ENCODE measurements around the gene TNK1. TPM values are rescaled to one million over a fixed set of nuclear protein-coding genes. Genes with fewer than 3 reads are reported as not detected.

The TNK1 gene
- polyA plus RNA-seq, 3 donors: not detected

DNA sequence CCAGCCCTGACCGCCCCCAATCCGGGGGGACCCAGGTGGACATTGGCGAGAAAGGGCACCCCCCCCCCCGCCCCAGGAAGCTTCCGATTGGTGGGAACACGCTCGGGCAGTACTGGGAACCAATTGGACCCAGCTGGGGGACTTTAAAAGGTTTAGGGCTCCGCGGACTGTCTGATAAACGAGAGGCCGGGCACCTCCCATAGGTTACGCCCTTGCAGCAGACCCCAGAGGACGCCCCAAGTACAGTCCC lies 22.8 kb downstream of the TNK1 start:
- Histone ChIP-seq H3K4me3 (replicated peaks in 1 of 3; ENCODE audit: low read depth in 2 of 3, low read length in 3 of 3) (peak overlapping the region; percentile 57 to 86 (median 62)), H2AFZ (ENCODE audit: insufficient read depth, low read depth, low read length, poor library complexity, severe bottlenecking) (peak overlapping the region; percentile 90), H3K27me3 (ENCODE audit: control insufficient read depth in 2 of 2, insufficient read depth in 2 of 2, low read length in 2 of 2) (peaks cover 4 to 28% of the 10 kb centered on the region in 2 donors), H4K20me1 (ENCODE audit: insufficient read depth, low read length) (no peaks in the 10 kb centered on the region), H3K9me3 (replicated peaks in 1 of 2; ENCODE audit: control insufficient read depth in 1 of 2, insufficient read depth in 1 of 2, low read length in 2 of 2) (no peaks in the 10 kb centered on the region), H3K4me1 (ENCODE audit: control insufficient read depth in 1 of 2, insufficient read depth in 2 of 2, low read length in 2 of 2) (peaks cover 13 to 24% of the 10 kb centered on the region in 2 donors), H3K4me2 (replicated peaks; ENCODE audit: extremely low read depth, low read length, poor library complexity, severe bottlenecking) (peak overlapping the region; percentile 92), H3K79me2 (ENCODE audit: insufficient read depth, low read length) (peaks cover 3% of the 10 kb centered on the region), H3K36me3 (replicated peaks in 1 of 2; ENCODE audit: control insufficient read depth in 1 of 2, insufficient read depth in 2 of 2, low read length in 2 of 2) (no peaks in the 10 kb centered on the region), H3K27ac (ENCODE audit: low read depth in 1 of 2, low read length in 2 of 2) (peak overlapping the region; percentile 59 to 70), H3K9ac (ENCODE audit: insufficient read depth, low read length, poor library complexity, severe bottlenecking) (peak overlapping the region; percentile 62)
- DNase-seq: no peak
- TF ChIP-seq, protein P1, sequence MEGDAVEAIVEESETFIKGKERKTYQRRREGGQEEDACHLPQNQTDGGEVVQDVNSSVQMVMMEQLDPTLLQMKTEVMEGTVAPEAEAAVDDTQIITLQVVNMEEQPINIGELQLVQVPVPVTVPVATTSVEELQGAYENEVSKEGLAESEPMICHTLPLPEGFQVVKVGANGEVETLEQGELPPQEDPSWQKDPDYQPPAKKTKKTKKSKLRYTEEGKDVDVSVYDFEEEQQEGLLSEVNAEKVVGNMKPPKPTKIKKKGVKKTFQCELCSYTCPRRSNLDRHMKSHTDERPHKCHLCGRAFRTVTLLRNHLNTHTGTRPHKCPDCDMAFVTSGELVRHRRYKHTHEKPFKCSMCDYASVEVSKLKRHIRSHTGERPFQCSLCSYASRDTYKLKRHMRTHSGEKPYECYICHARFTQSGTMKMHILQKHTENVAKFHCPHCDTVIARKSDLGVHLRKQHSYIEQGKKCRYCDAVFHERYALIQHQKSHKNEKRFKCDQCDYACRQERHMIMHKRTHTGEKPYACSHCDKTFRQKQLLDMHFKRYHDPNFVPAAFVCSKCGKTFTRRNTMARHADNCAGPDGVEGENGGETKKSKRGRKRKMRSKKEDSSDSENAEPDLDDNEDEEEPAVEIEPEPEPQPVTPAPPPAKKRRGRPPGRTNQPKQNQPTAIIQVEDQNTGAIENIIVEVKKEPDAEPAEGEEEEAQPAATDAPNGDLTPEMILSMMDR (IDR thresholded peaks at IDR 0.05): no peak
- 0% methylated on average over 8 of the region's 13 CpGs for WGBS (ENCODE audit: insufficient coverage)
- peaks cover 0 to 11% (median 0%) of the 10 kb centered on the region in 7 donors for H3K9me3 Mint-ChIP-seq
- H3K4me3 Mint-ChIP-seq: peak overlapping the region; percentile 86 to 89
- H3K27me3 Mint-ChIP-seq (ENCODE audit: low read depth in 3 of 3): peaks cover 29 to 36% (median 29%) of the 10 kb centered on the region in 3 donors
- H3K4me1 Mint-ChIP-seq: peaks cover 21% of the 10 kb centered on the region
- peaks cover 5% of the 10 kb centered on the region in 2 donors for H3K36me3 Mint-ChIP-seq
- H3K27ac Mint-ChIP-seq: peak overlapping the region; percentile 67 to 98 (median 92)
- intact Hi-C loops (cut with micrococcal nuclease): loop anchor here in 1 of 2 donors (2.0 to 10.0 kb wide), 4 partner anchors 75 to 189 kb away; partner anchors contain the start of genes ACADVL, CTDNEP1, DLG4 and ELP5

GRCh38 chr17:7403977-7404736 lies 23.3 kb downstream of the TNK1 start, which contains the start of gene TMEM256:
TMEM256 (minus strand) TSS chr17:7404097; CDS start chr17:7404084, 13 bp downstream.
- Mint-ChIP-seq H3K36me3 (peaks cover 5% of the 10 kb centered on the region in 2 donors), H3K27me3 (ENCODE audit: low read depth in 3 of 3) (peaks cover 33 to 41% (median 34%) of the 10 kb centered on the region in 3 donors), H3K4me3 (peak within 1 kb of the TSS; percentile 86 to 95), H3K4me1 (peaks cover 21% of the 10 kb centered on the region), H3K27ac (peak within 1 kb of the TSS; percentile 88 to 99 (median 97)), H3K9me3 (peaks cover 0 to 8% (median 1%) of the 10 kb centered on the region in 7 donors)
- peak within 1 kb of the TSS; percentile 92 for H3K4me2 ChIP-seq (replicated peaks; ENCODE audit: extremely low read depth, low read length, poor library complexity, severe bottlenecking)
- peak within 1 kb of the TSS; percentile 90 for H2AFZ ChIP-seq (ENCODE audit: insufficient read depth, low read depth, low read length, poor library complexity, severe bottlenecking)
- intact Hi-C loops (cut with micrococcal nuclease): loop anchor here in 1 of 2 donors (1.0 to 10.0 kb wide), 5 partner anchors 32 to 189 kb away; partner anchors contain the start of genes ACADVL, CTDNEP1, DLG4 and ELP5
- TF ChIP-seq, protein P1 (IDR thresholded peaks at IDR 0.05): no peak
- H3K9ac ChIP-seq (ENCODE audit: insufficient read depth, low read length, poor library complexity, severe bottlenecking): peak within 1 kb of the TSS; percentile 62
- peak within 1 kb of the TSS; percentile 59 to 70 for H3K27ac ChIP-seq (ENCODE audit: low read depth in 1 of 2, low read length in 2 of 2)
- H3K9me3 ChIP-seq (replicated peaks in 1 of 2; ENCODE audit: control insufficient read depth in 1 of 2, insufficient read depth in 1 of 2, low read length in 2 of 2): no peaks in the 10 kb centered on the region
- H3K27me3 ChIP-seq (ENCODE audit: control insufficient read depth in 2 of 2, insufficient read depth in 2 of 2, low read length in 2 of 2): peaks cover 4 to 33% of the 10 kb centered on the region in 2 donors
- WGBS (ENCODE audit: insufficient coverage): under 1% methylated on average over 26 of the region's 49 CpGs
- peak within 1 kb of the TSS; percentile 57 to 86 (median 62) for H3K4me3 ChIP-seq (replicated peaks in 1 of 3; ENCODE audit: low read depth in 2 of 3, low read length in 3 of 3)
- H3K4me1 ChIP-seq (ENCODE audit: control insufficient read depth in 1 of 2, insufficient read depth in 2 of 2, low read length in 2 of 2): peaks cover 13 to 24% of the 10 kb centered on the region in 2 donors
- peaks cover 3% of the 10 kb centered on the region for H3K79me2 ChIP-seq (ENCODE audit: insufficient read depth, low read length)
- no peaks in the 10 kb centered on the region for H3K36me3 ChIP-seq (replicated peaks in 1 of 2; ENCODE audit: control insufficient read depth in 1 of 2, insufficient read depth in 2 of 2, low read length in 2 of 2)
- no peaks in the 10 kb centered on the region for H4K20me1 ChIP-seq (ENCODE audit: insufficient read depth, low read length)
- DNase-seq: peak; percentile 98
